Activated CD8-positive, alpha-beta T cell treated with anti-CD3 and anti-CD28 coated beads, Interleukin-2, amount 10 ng/mL, durations not matched to agents 7 days and 5 days (primary cell): ENCODE results near the gene RNF39. TPM values are rescaled to one million over a fixed set of nuclear protein-coding genes. Genes with fewer than 3 reads are reported as not detected.
"Not testable (repeated sequence)": the region's sequence is repeated elsewhere in the genome, so short reads cannot be mapped to it uniquely, and the experiment has no call there.

ENCODE experiments used
- ATAC-seq: fragments of 150-1000 bp; cut with Tn5 transposase; one replicate; pipeline ENCODE4 v1.10.0; 2021; ENCODE audit warnings: moderate library complexity
- CTCF ChIA-PET: fragments of 350-600 bp; sonication (Branson Sonifier 250); formaldehyde crosslinking; loops from one replicate; lab custom pipeline; 2021; ENCODE audit warnings: antibody characterized with exemption; lab: Charles Lee
- POLR2A ChIA-PET: fragments of 350-600 bp; sonication (Branson Sonifier 250); formaldehyde crosslinking; loops from one replicate; lab custom pipeline; 2021; ENCODE audit warnings: antibody characterized with exemption; lab: Charles Lee
- DNase-seq: peaks from one replicate; pipeline ENCODE4 v3.0.0-alpha.2; 2020
- H3K27ac Mint-ChIP-seq: one replicate; pipeline ENCODE4 v1.8.0; 2021; ENCODE audit warnings: mild to moderate bottlenecking, mixed read lengths
- H3K27me3 Mint-ChIP-seq: one replicate; pipeline ENCODE4 v1.8.0; 2021; ENCODE audit warnings: low read depth, mixed read lengths
- H3K36me3 Mint-ChIP-seq: one replicate; pipeline ENCODE4 v1.8.0; 2021; ENCODE audit warnings: low read depth, mixed read lengths
- H3K4me1 Mint-ChIP-seq: one replicate; pipeline ENCODE4 v1.8.0; 2021; ENCODE audit warnings: low read depth, mixed read lengths
- H3K4me3 Mint-ChIP-seq: one replicate; pipeline ENCODE4 v1.8.0; 2021; ENCODE audit warnings: mild to moderate bottlenecking, mixed read lengths
- H3K9me3 Mint-ChIP-seq: one replicate; pipeline ENCODE4 v1.8.0; 2022; ENCODE audit warnings: mixed read lengths; ENCODE audit not compliant: insufficient read depth
- total RNA-seq, 2 experiments: library from RNA; stranded (reverse); gene quantifications; one replicate each; pipeline ENCODE4 v1.2.3, GENCODE V29; 2021

Gene RNF39
- total RNA-seq, 2 experiments from 2014 or later: not detected

DNA sequence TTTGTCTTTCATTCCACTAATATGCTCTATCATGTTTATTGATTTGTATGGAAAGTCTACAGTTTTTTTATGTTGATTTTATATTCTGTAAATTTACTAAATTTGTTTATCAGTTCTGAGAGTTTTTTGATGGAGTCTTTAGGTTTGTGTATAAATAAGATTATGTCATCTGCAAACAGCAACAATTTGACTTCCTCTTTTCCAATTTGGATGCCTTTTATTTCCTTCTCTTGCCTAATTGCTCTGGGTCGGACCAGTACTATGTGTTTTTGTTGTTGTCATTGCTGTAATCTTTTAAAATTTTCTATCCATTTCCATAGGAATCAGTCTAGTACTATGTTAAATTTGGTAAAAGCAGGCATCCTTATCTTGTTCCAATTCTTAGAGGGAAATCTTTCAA, 46.0 kb downstream of the RNF39 start:
- POLR2A ChIA-PET: no interaction called here
- ATAC-seq (no peak), DNase-seq (no peak)
- Mint-ChIP-seq H3K4me1 (no peaks in the 10 kb centered on the region), H3K4me3 (no peak overlapping the region), H3K9me3 (no peaks in the 10 kb centered on the region), H3K27ac (no peak overlapping the region), H3K36me3 (peaks cover 10% of the 10 kb centered on the region), H3K27me3 (no peaks in the 10 kb centered on the region)
- CTCF ChIA-PET: no interaction called here

GRCh38 chr6:30025186-30025585, 50.4 kb downstream of the RNF39 start:
- peaks cover 5% of the 10 kb centered on the region for H3K36me3 Mint-ChIP-seq
- no peaks in the 10 kb centered on the region for H3K9me3 Mint-ChIP-seq
- ChIA-PET CTCF (interaction anchor here (1.2 to 2.6 kb wide), 4 partner anchors 12 to 371 kb away, joined by 3 to 9 read pairs (median 6); no protein-coding TSS in a partner anchor), POLR2A (no interaction called here)
- no peaks in the 10 kb centered on the region for H3K4me1 Mint-ChIP-seq
- H3K27me3 Mint-ChIP-seq: no peaks in the 10 kb centered on the region
- DNase-seq (no peak), ATAC-seq (no peak)
- H3K4me3 Mint-ChIP-seq: no peak overlapping the region
- H3K27ac Mint-ChIP-seq: no peak overlapping the region

- POLR2A ChIA-PET, H3K36me3 Mint-ChIP-seq, H3K27me3 Mint-ChIP-seq, H3K9me3 Mint-ChIP-seq, H3K4me3 Mint-ChIP-seq, DNase-seq, ATAC-seq, H3K27ac Mint-ChIP-seq, H3K4me1 Mint-ChIP-seq: not testable (repeated sequence)
- CTCF ChIA-PET: interaction anchor here (1.1 to 2.6 kb wide), 2 partner anchors 14 to 181 kb away, joined by 3 to 7 read pairs; no protein-coding TSS in a partner anchor
Measured at GRCh38 chr6:30022712-30023111, 52.9 kb downstream of the RNF39 start.

- Mint-ChIP-seq H3K4me3 (no peak overlapping the region), H3K27ac (no peak overlapping the region), H3K9me3 (no peaks in the 10 kb centered on the region), H3K36me3 (peaks cover 4% of the 10 kb centered on the region), H3K27me3 (no peaks in the 10 kb centered on the region), H3K4me1 (no peaks in the 10 kb centered on the region)
- ChIA-PET POLR2A (no interaction called here), CTCF (interaction anchor here (1.1 kb wide), 1 partner anchor 181 kb away, joined by 3 read pairs; no protein-coding TSS in a partner anchor)
- ATAC-seq (no peak), DNase-seq (no peak)
Measured at GRCh38 chr6:30022189-30022588, 53.4 kb downstream of the RNF39 start.

DNA sequence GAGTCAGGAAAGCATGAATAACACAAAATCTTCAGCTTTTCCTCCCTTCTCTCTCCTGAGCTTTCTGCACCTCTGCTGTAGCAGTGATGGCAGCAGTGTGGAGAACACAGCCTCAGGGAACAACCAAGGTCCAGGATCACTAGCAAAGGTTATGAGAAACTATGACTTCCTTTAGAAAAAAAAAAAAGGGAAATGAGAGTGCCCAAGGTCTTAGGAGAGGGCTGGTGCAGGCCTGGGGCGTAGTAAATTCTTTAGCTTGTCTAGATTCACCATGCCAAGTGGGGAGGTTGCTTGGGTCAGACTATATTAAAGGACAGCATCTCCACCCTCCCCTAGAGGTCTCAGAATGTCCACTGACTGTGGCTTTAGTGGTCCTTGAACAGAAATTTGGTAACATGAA, 54.9 kb downstream of the RNF39 start:
- no peaks in the 10 kb centered on the region for H3K9me3 Mint-ChIP-seq
- no peaks in the 10 kb centered on the region for H3K4me1 Mint-ChIP-seq
- no peak overlapping the region for H3K4me3 Mint-ChIP-seq
- DNase-seq (no peak), ATAC-seq (no peak)
- POLR2A ChIA-PET: no interaction called here
- CTCF ChIA-PET: no interaction called here
- no peaks in the 10 kb centered on the region for H3K27me3 Mint-ChIP-seq
- peaks cover 4% of the 10 kb centered on the region for H3K36me3 Mint-ChIP-seq
- H3K27ac Mint-ChIP-seq: no peak overlapping the region

Other genes starting within 250 kb of the RNF39 start
- 1 to 10 TPM; 2.9 to 4.6 TPM for gene HLA-G, start 247.9 kb downstream of the RNF39 start, total RNA-seq
- 1,000 to 10,000 TPM; 1,178 to 1,183 TPM for gene HLA-A, start 133.2 kb downstream of the RNF39 start, total RNA-seq
- 10 to 100 TPM; 52.3 to 60.4 TPM for gene POLR1H, start 14.5 kb downstream of the RNF39 start, total RNA-seq
- gene PPP1R11, start 8.6 kb downstream of the RNF39 start, total RNA-seq: 10 to 100 TPM; 48.1 to 50.3 TPM
- gene TRIM31, start 37.3 kb upstream of the RNF39 start, total RNA-seq: not detected
- gene TRIM40, start 60.4 kb upstream of the RNF39 start, total RNA-seq: not detected
- gene TRIM10, start 85.4 kb upstream of the RNF39 start, total RNA-seq: not detected
- not detected for gene TRIM15, start 87.8 kb upstream of the RNF39 start, total RNA-seq
- gene TRIM26, start 137.6 kb upstream of the RNF39 start, total RNA-seq: 10 to 100 TPM; 78.0 to 86.4 TPM